Esophagus muscularis mucosa (tissue), 4 donors: ENCODE results near the gene TICAM2.

Experiments
- CTCF ChIP-seq, 3 experiments: fragments of 200-600 bp in 2 of 3; fragments of 450-650 bp in 1 of 3; sonication (generic) in 2 of 3; IDR thresholded peaks; one replicate each; pipeline ENCODE4 v1.5.1; 2017 to 2019; ENCODE audit warnings: antibody characterized with exemption in 3 of 3, mild to moderate bottlenecking in 2 of 3, moderate library complexity in 1 of 3
- EP300 ChIP-seq: sonication (generic); formaldehyde crosslinking; IDR thresholded peaks from one replicate; pipeline ENCODE4 v1.6.1; 2017; ENCODE audit warnings: antibody characterized with exemption
- POLR2A ChIP-seq: fragments of 450-650 bp; IDR thresholded peaks from one replicate; pipeline ENCODE4 v1.6.1; 2017; ENCODE audit warnings: antibody characterized with exemption, moderate library complexity, mild to moderate bottlenecking, low read depth
- POLR2AphosphoS5 ChIP-seq, 2 donors: sonication (generic); formaldehyde crosslinking; IDR thresholded peaks; one replicate each; pipeline ENCODE4 v1.6.1; 2017; ENCODE audit warnings: antibody characterized with exemption in 2 of 2

GRCh38 chr5:115594128-115595047 lies 7.9 kb downstream of the TICAM2 start:
- TF ChIP-seq POLR2AphosphoS5 (IDR thresholded peaks at IDR 0.05) (no peak), CTCF (IDR thresholded peaks at IDR 0.05) (no peak), POLR2A (no peak), EP300 (no peak)
